K562 (cell line): ENCODE results near the gene HOXB1. TPM values are rescaled to one million over a fixed set of nuclear protein-coding genes. Genes with fewer than 3 reads are reported as not detected.

Source experiments
- ARHGAP35 ChIP-seq: fragments of 450-650 bp; IDR thresholded peaks from 2 replicates; pipeline ENCODE4 v1.6.1; 2018; ENCODE audit not compliant: partially characterized antibody
- ARID1B ChIP-seq: fragments of 450-650 bp; IDR thresholded peaks from 2 replicates; pipeline ENCODE4 v1.6.1; 2016; ENCODE audit warnings: antibody characterized with exemption, mild to moderate bottlenecking, inconsistent platforms
- BMI1 ChIP-seq: fragments of 150-350 bp; IDR thresholded peaks from 2 replicates; pipeline ENCODE4 v1.6.1; 2014; ENCODE audit warnings: low read length
- CSDE1 ChIP-seq, 2 experiments: fragments of 450-650 bp; IDR thresholded peaks; 2 replicates each; pipeline ENCODE4 v1.6.1; 2016; ENCODE audit warnings: mild to moderate bottlenecking in 1 of 2
- ESRRA ChIP-seq: fragments of 450-650 bp; IDR thresholded peaks from 2 replicates; pipeline ENCODE4 v1.6.1; 2014; ENCODE audit warnings: low read depth, mild to moderate bottlenecking, moderate library complexity, borderline replicate concordance
- ETV1 ChIP-seq: fragments of 450-650 bp; conservative IDR thresholded peaks from 2 replicates; pipeline ENCODE4 v1.6.1; 2016; ENCODE audit warnings: missing genetic modification characterization, control low read depth, low read depth, missing compliant biosample characterization
- FOS ChIP-seq: IDR thresholded peaks from 3 replicates; pipeline ENCODE4 v1.6.1; 2011; ENCODE audit not compliant: insufficient read length; ENCODE audit errors: extremely low read depth
- FOXA1 ChIP-seq: fragments of 450-650 bp; IDR thresholded peaks from 2 replicates; pipeline ENCODE4 v1.6.1; 2016; ENCODE audit warnings: mild to moderate bottlenecking, borderline replicate concordance
- JUN ChIP-seq, 2 experiments: sonication (generic) in 1 of 2; formaldehyde crosslinking in 1 of 2; IDR thresholded peaks; 2 replicates each; pipeline versions ENCODE4 v1.6.1 to v1.8.0; 2012 to 2022; ENCODE audit warnings: borderline replicate concordance in 2 of 2, mild to moderate bottlenecking in 2 of 2, improper control_type of control experiment in 1 of 2, low read depth in 1 of 2, low read length in 1 of 2, missing genetic modification reagents in 1 of 2
- KDM1A ChIP-seq, 2 experiments: fragments of 450-650 bp; IDR thresholded peaks; 2 replicates each; pipeline ENCODE4 v1.6.1; 2016; ENCODE audit warnings: mild to moderate bottlenecking in 2 of 2
- KLF1 ChIP-seq: fragments of 450-650 bp; IDR thresholded peaks from 2 replicates; pipeline ENCODE4 v1.6.1; 2016; ENCODE audit warnings: missing genetic modification characterization, missing compliant biosample characterization
- MEIS2 ChIP-seq: fragments of 450-650 bp; IDR thresholded peaks from 2 replicates; pipeline ENCODE4 v1.6.1; 2014; ENCODE audit warnings: mild to moderate bottlenecking; ENCODE audit not compliant: partially characterized antibody
- SMARCE1 ChIP-seq: fragments of 450-650 bp; IDR thresholded peaks from 2 replicates; pipeline ENCODE4 v1.7.1; 2016; ENCODE audit warnings: mild to moderate bottlenecking
- TGIF2 ChIP-seq: sonication (generic); formaldehyde crosslinking; IDR thresholded peaks from 2 replicates; pipeline ENCODE4 v1.8.1; 2022; ENCODE audit warnings: mild to moderate bottlenecking, missing genetic modification reagents, moderate library complexity
- TRIM24 ChIP-seq, 2 experiments: fragments of 450-650 bp; IDR thresholded peaks; 2 replicates each; pipeline ENCODE4 v1.6.1; 2016
- ZBTB1 ChIP-seq: sonication (generic); formaldehyde crosslinking; IDR thresholded peaks from 2 replicates; pipeline ENCODE4 v1.8.1; 2023; ENCODE audit warnings: missing genetic modification reagents, low read depth, mild to moderate bottlenecking, borderline replicate concordance
- ZEB2 ChIP-seq: fragments of 450-650 bp; IDR thresholded peaks from 2 replicates; pipeline ENCODE4 v1.6.1; 2016
- ZFP30 ChIP-seq: fragments of 250-450 bp; sonication (Bioruptor Pico); IDR thresholded peaks from 2 replicates; pipeline ENCODE4 v1.8.0; 2022; ENCODE audit warnings: moderate library complexity, mild to moderate bottlenecking, inconsistent platforms, borderline replicate concordance
- ZNF12 ChIP-seq: sonication (generic); formaldehyde crosslinking; IDR thresholded peaks from 2 replicates; pipeline ENCODE4 v1.4.0; 2020; ENCODE audit warnings: mild to moderate bottlenecking, missing genetic modification reagents
- polyA plus RNA-seq, 8 experiments: library from polyadenylated mRNA; depleted of rRNA in 4 of 8; stranded (reverse) in 5 of 8; unstranded in 3 of 8; fragments of >200 nt; fragmentation: Nextera tagmentation in 2 of 8; fragmentation: Illumina TruSeq in 1 of 8; extraction: Ambion mirVana in 2 of 8; extraction: Trizol in 1 of 8; gene quantifications; 2 replicates each; pipeline versions ENCODE4 v1.2.1 to v1.2.3, GENCODE V29; 2011 to 2014; ENCODE audit warnings: inconsistent platforms in 1 of 8, missing spikeins in 1 of 8
- total RNA-seq, 7 experiments: library from RNA; depleted of rRNA in 6 of 7; stranded (reverse); fragments of >200 nt in 6 of 7; fragmentation: Illumina TruSeq in 2 of 7; extraction: Trizol in 2 of 7; gene quantifications; 2 replicates each; pipeline versions ENCODE4 v1.2.1 to v1.2.3, GENCODE V29; 2011 to 2021; ENCODE audit warnings: low replicate concordance in 1 of 7
- TF ChIP-seq, protein P1 (sequence below), 2 experiments: fragments of 450-650 bp; conservative IDR thresholded peaks; 2 replicates each; pipeline ENCODE4 v1.6.1; 2017; ENCODE audit warnings: mild to moderate bottlenecking in 2 of 2, moderate library complexity in 2 of 2
- TF ChIP-seq, protein P2 (sequence below): fragments of 450-650 bp; formaldehyde crosslinking; IDR thresholded peaks from 2 replicates; pipeline ENCODE4 v1.4.0; 2020; ENCODE audit warnings: mild to moderate bottlenecking
- TF ChIP-seq, protein P3 (sequence below): IDR thresholded peaks from 2 replicates; pipeline ENCODE4 v1.6.1; 2012; ENCODE audit warnings: low read depth, low read length, improper control_type of control experiment, borderline replicate concordance

The HOXB1 gene
- total and polyA plus RNA-seq, 9 of the 15 experiments (the other 6 are each of a cell fraction or from before 2014, with no cell fraction given): 0.04 TPM; not detected in 8

DNA sequence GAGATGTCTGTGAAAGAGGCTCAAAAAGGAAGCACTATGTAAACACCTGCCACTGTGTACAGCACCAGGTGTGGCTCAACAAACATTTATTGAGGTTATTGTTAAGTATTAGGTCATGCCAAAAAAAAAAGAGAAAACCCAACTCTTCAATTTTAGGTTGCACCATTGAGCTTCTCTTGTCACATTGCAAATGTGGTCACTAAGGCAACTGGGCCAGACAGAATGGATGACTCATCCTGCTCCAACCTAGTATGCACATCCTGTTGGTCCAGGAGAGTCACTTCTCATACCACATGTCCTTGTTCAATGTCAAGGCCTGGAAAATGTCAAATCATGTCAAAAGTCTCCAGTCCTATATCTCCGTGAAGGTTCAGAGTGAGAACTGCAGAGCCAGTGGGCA lies 25.0 kb downstream of the HOXB1 start (continued):
- TF ChIP-seq FOS (peak; percentile 70), ARHGAP35 (no peak), KDM1A (IDR thresholded peaks at IDR 0.05) (peak in 1 of 2 experiments; percentile 49; a peak in 1 of 4 replicates), SMARCE1 (peak; percentile 50; the same call in 1 of the 2 replicates), ZFP30 (CRISPR knock-in tag) (no peak), FOXA1 (no peak), MEIS2 (peak; percentile 72), TGIF2 (no peak), TRIM24 (IDR thresholded peaks at IDR 0.05) (no peak), ETV1 (tag) (peak; percentile 67), ZEB2 (peak; percentile 73; the same call in 1 of the 2 replicates), BMI1 (no peak), ZNF12 (CRISPR knock-in tag) (no peak), JUN (IDR thresholded peaks at IDR 0.05; ENCODE audit: borderline replicate concordance, low read depth, low read length) (peak; percentile 95), JUN (CRISPR knock-in tag; IDR thresholded peaks at IDR 0.05; ENCODE audit: borderline replicate concordance) (no peak), ESRRA (peak; percentile 96), CSDE1 (IDR thresholded peaks at IDR 0.05) (no peak), ARID1B (peak; percentile 32; the same call in 1 of the 2 replicates), ZBTB1 (CRISPR knock-in tag) (no peak), KLF1 (tag) (no peak)
- TF ChIP-seq, protein P1, sequence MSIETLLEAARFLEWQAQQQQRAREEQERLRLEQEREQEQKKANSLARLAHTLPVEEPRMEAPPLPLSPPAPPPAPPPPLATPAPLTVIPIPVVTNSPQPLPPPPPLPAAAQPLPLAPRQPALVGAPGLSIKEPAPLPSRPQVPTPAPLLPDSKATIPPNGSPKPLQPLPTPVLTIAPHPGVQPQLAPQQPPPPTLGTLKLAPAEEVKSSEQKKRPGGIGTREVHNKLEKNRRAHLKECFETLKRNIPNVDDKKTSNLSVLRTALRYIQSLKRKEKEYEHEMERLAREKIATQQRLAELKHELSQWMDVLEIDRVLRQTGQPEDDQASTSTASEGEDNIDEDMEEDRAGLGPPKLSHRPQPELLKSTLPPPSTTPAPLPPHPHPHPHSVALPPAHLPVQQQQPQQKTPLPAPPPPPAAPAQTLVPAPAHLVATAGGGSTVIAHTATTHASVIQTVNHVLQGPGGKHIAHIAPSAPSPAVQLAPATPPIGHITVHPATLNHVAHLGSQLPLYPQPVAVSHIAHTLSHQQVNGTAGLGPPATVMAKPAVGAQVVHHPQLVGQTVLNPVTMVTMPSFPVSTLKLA (conservative IDR thresholded peaks at IDR 0.05): 0 out of 4 replicates have a peak, but pooled peaks of 1 of the 2 experiments have one; percentile 28
- TF ChIP-seq, protein P2, sequence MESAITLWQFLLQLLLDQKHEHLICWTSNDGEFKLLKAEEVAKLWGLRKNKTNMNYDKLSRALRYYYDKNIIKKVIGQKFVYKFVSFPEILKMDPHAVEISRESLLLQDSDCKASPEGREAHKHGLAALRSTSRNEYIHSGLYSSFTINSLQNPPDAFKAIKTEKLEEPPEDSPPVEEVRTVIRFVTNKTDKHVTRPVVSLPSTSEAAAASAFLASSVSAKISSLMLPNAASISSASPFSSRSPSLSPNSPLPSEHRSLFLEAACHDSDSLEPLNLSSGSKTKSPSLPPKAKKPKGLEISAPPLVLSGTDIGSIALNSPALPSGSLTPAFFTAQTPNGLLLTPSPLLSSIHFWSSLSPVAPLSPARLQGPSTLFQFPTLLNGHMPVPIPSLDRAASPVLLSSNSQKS: no peak
- TF ChIP-seq, protein P3, sequence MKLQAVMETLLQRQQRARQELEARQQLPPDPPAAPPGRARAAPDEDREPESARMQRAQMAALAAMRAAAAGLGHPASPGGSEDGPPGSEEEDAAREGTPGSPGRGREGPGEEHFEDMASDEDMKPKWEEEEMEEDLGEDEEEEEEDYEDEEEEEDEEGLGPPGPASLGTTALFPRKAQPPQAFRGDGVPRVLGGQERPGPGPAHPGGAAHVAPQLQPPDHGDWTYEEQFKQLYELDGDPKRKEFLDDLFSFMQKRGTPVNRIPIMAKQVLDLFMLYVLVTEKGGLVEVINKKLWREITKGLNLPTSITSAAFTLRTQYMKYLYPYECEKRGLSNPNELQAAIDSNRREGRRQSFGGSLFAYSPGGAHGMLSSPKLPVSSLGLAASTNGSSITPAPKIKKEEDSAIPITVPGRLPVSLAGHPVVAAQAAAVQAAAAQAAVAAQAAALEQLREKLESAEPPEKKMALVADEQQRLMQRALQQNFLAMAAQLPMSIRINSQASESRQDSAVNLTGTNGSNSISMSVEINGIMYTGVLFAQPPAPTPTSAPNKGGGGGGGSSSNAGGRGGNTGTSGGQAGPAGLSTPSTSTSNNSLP: no peak
